Kidney epithelial cell (primary cell): ENCODE measurements around the gene PPP1R16B. TPM values are rescaled to one million over a fixed set of nuclear protein-coding genes. Genes with fewer than 3 reads are reported as not detected.
"Not testable (repeated sequence)": the region's sequence is repeated elsewhere in the genome, so short reads cannot be mapped to it uniquely, and the experiment has no call there.

Experiments used
- DNase-seq: peaks from one replicate; pipeline ENCODE4 v3.0.0-alpha.2; 2010; ENCODE audit warnings: low read depth
- H3K27me3 ChIP-seq: 2 replicates; pipeline ENCODE4 v1.6.0; 2011; ENCODE audit warnings: low read length; ENCODE audit not compliant: control insufficient read depth, insufficient read depth
- H3K36me3 ChIP-seq: 2 replicates; pipeline ENCODE4 v1.5.1; 2011; ENCODE audit warnings: low read length; ENCODE audit not compliant: control insufficient read depth, insufficient read depth
- H3K4me3 ChIP-seq: 2 replicates; pipeline ENCODE4 v1.5.1; 2011; ENCODE audit warnings: low read depth, mild to moderate bottlenecking, control low read depth, low read length
- total RNA-seq: library from RNA; depleted of rRNA; stranded (reverse); fragments of >200 nt; gene quantifications from 2 replicates; pipeline ENCODE4 v1.2.3, GENCODE V29; 2015
- TF ChIP-seq, protein P1 (sequence below): IDR thresholded peaks from 2 replicates; pipeline ENCODE4 v1.5.1; 2011; ENCODE audit warnings: mild to moderate bottlenecking, moderate library complexity, low read length, control low read depth, inconsistent platforms; ENCODE audit not compliant: insufficient read depth, poor library complexity, severe bottlenecking

PPP1R16B gene
- total RNA-seq, 1 donor from 2014 or later, result 0.13 TPM

DNA sequence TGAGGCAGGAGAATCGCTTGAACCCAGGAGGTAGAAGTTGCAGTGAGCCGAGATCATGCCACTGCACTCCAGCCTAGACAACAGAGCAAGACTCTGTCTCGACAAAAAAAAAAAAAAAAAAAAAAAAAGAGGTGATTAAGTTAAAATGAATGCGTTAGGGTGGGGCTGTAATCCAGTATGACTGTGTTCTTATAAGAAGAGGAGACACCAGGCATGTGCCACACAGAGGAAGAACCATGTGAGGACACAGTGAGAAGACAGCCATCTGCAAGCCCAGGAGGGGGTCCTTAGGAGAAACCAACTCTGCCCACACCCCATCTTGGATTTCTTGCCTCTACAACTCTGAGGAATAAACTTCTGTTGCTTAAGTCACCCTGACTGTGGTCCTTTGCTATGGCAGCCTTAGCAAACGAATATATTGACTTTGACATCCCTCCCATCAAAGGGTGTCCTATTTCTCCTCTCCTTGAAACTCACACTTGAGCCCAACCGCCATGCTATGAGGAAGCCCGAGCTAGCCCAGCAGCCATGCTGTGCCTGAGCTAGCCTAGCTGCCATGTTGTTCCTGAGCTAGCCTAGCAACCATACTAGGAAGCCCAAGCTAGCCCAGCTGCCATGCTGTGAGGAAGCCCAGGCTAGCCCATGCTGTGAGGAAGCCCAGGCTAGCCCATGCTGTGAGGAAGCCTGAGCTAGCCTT is 15.8 kb upstream of the PPP1R16B start:
- no peak for DNase-seq
- Histone ChIP-seq H3K36me3 (no peaks in the 10 kb centered on the region), H3K4me3 (no peak overlapping the region), H3K27me3 (no peaks in the 10 kb centered on the region)
- TF ChIP-seq, protein P1, sequence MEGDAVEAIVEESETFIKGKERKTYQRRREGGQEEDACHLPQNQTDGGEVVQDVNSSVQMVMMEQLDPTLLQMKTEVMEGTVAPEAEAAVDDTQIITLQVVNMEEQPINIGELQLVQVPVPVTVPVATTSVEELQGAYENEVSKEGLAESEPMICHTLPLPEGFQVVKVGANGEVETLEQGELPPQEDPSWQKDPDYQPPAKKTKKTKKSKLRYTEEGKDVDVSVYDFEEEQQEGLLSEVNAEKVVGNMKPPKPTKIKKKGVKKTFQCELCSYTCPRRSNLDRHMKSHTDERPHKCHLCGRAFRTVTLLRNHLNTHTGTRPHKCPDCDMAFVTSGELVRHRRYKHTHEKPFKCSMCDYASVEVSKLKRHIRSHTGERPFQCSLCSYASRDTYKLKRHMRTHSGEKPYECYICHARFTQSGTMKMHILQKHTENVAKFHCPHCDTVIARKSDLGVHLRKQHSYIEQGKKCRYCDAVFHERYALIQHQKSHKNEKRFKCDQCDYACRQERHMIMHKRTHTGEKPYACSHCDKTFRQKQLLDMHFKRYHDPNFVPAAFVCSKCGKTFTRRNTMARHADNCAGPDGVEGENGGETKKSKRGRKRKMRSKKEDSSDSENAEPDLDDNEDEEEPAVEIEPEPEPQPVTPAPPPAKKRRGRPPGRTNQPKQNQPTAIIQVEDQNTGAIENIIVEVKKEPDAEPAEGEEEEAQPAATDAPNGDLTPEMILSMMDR, result no peak

DNA sequence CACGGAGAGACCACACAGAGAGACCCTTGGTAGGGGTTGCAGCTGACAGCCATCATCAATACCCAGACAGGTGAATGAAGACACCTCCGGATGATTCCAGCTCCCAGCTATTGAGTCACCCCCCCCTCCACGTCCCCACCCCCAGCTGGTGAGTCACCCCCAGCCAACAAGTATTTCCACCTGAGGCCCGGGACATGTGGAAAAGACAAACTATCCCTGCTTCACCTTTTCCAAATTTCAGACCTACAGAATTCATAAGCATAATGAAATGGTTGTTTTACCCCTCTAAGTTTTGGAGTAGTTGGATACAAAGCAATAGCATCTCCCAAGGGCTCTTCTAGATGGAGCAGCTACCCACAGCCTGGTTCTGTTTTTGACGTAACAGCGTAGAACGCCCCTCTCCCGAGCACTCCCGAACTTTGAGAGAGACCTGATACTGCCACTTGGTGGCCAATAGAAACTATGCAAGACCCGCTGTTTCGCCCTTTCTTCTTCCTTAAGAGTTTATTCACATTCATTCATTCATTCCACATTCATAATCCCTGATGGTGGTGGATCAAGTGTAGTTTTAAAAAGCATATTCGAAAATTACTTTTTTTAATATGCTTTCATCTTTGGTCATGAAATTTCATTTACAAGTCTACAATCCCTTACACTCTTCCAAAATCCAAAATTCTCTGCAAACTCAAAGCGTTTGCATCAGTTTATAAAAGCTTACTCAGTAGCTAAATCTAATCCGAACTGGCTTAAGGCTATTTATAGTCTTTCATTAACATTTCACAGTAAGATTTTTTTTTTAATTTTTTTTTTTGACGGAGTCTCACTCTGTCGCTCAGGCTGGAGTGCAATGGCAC is 15.1 kb upstream of the PPP1R16B start:
- DNase-seq, result no peak
- Histone ChIP-seq H3K27me3 (no peaks in the 10 kb centered on the region), H3K4me3 (no peak overlapping the region), H3K36me3 (no peaks in the 10 kb centered on the region)
- TF ChIP-seq, protein P1, result peak; percentile 37

DNA sequence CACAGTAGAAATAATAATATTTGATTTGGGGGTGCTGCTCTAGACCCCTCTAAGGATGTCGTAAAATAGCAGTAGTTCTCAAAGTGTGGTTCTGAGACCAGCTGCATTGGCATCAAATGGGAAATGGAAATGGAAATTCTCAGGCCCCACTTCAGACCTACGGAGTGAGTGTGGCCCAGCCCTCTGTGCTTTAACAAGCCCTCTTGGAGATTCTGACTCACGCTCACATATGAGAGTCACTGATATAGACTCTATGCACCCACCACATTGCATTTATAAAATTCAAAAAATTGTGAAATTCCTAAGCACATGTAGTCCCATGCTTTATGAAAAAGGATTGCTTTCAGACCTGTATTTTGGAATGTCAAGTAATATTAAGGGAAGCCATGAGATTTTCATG is 14.2 kb upstream of the PPP1R16B start:
- Histone ChIP-seq H3K36me3 (no peaks in the 10 kb centered on the region), H3K4me3 (no peak overlapping the region), H3K27me3 (no peaks in the 10 kb centered on the region)
- DNase-seq, result no peak
- TF ChIP-seq, protein P1, result no peak

DNA sequence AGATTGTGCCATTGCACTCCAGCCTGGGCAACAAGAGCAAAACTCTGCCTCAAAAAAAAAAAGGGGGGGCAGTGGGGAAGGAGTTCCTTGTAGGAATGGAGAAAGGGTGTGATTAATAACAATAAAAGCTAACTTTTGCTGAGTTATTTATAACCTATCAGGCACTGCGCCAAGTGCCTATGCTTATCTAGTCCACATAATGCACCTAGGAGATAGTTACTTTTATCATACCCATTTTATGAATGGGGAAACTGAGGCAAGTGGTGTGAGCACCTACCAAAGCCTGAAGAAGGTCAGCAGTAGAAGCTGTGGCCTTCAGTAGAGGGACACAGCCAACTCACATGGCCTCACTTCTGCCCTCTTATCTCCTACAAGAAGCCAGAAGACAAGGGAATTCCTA is 13.6 kb upstream of the PPP1R16B start:
- TF ChIP-seq, protein P1, result no peak
- H3K36me3 ChIP-seq, result no peaks in the 10 kb centered on the region
- DNase-seq, result no peak
- no peak overlapping the region for H3K4me3 ChIP-seq
- H3K27me3 ChIP-seq, result no peaks in the 10 kb centered on the region

DNA sequence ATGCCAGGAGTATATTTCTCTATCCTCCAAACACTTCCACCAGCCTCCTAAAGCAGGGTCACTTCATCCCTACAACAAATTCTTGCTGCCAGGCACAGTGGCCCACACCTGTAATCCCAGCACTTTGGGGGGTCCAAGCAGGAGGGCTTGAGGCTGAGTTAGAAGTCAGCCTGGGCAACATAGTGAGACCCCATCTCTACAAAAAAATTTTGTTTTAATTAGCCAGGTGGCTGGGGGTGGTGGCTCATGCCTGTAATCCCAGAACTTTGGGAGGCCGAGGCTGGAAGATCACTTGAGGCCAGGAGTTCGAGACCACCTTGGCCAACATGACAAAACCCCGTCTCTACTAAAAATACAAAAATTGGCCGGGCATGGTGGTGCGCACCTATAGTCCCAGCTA is 11.4 kb upstream of the PPP1R16B start:
- H3K4me3 ChIP-seq, result not testable (repeated sequence)

DNA sequence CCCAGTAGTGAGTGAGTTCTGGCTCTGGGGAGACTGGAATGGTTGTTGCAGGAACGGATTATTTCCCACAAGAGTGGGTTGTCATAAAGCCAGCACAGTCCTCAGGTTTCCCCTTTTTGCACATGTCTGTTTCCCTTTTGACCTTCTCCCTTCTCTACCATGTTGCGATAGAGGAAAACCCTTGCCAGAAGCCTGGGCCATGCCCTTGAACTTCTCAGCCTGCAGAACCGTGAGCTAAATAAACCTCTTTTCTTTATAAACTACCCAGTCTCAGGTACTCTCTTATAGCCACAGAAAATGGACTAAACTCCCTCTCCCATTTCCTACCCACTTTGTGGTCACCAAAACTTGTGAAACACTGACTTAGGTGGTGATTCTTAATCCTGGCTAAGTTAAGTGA is 7.2 kb upstream of the PPP1R16B start:
- Histone ChIP-seq H3K4me3 (no peak overlapping the region), H3K27me3 (no peaks in the 10 kb centered on the region), H3K36me3 (no peaks in the 10 kb centered on the region)
- TF ChIP-seq, protein P1, result no peak
- DNase-seq, result no peak

More for the DNA sequence above, 11.4 kb upstream of the PPP1R16B start:
- H3K27me3 ChIP-seq, H3K36me3 ChIP-seq, DNase-seq: not testable (repeated sequence)
